ENCODE measurements around the gene FAR2. TPM values are rescaled to one million over a fixed set of nuclear protein-coding genes. Genes with fewer than 3 reads are reported as not detected.
"Not testable (repeated sequence)": the region's sequence is repeated elsewhere in the genome, so short reads cannot be mapped to it uniquely, and the experiment has no call there.

The FAR2 gene
- total RNA-seq, 4 donors from 2014 or later = 0.38 to 8.2 (median 2.6) TPM

DNA sequence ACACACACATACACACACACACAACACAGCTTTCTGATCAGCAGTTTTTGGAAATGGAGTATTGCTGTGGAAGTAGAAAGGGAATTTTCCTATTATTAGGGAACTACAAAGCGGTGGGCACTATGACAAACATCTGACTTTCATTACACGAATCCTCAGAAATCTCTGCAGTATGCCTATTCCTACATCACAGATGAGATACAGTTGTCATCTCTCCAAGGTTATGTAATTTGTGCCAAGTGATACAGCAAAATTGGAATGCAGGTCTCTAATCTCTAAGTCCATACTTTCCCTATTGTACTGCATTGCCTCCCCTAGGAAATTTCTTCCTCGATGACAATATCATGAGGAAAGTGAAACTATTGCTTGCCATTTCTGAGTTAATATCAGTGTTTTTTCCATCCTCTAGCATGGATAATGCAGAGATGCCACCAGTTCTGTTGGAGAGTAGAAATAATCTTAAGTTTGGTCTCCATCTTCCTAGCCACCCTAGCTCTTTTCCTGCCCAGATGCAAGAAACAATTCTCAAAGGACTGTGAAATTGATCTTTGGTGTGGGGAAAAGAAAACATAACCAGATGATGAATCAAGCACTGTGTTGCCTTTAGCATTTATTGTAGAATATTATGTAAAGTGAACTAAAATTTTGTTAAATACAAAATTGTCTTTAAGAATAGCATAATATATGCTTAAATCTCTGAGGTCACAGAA is 137.2 kb downstream of the FAR2 start:
- TF ChIP-seq, protein P1, sequence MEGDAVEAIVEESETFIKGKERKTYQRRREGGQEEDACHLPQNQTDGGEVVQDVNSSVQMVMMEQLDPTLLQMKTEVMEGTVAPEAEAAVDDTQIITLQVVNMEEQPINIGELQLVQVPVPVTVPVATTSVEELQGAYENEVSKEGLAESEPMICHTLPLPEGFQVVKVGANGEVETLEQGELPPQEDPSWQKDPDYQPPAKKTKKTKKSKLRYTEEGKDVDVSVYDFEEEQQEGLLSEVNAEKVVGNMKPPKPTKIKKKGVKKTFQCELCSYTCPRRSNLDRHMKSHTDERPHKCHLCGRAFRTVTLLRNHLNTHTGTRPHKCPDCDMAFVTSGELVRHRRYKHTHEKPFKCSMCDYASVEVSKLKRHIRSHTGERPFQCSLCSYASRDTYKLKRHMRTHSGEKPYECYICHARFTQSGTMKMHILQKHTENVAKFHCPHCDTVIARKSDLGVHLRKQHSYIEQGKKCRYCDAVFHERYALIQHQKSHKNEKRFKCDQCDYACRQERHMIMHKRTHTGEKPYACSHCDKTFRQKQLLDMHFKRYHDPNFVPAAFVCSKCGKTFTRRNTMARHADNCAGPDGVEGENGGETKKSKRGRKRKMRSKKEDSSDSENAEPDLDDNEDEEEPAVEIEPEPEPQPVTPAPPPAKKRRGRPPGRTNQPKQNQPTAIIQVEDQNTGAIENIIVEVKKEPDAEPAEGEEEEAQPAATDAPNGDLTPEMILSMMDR (IDR thresholded peaks at IDR 0.05) = no peak
- TF ChIP-seq POLR2A (IDR thresholded peaks at IDR 0.05) = no peak
- Histone ChIP-seq H3K9me3 (no peaks in the 10 kb centered on the region), H3K4me1 (no peaks in the 10 kb centered on the region), H3K4me3 (no peak overlapping the region), H3K27ac (no peak overlapping the region), H3K36me3 (no peaks in the 10 kb centered on the region), H3K27me3 (no peaks in the 10 kb centered on the region)
- intact Hi-C loops (cut with DNase I) = no loop called here
- no peak for DNase-seq
- 72 to 79% methylated on average over 3 of the region's 3 CpGs for WGBS, 2 donors

DNA sequence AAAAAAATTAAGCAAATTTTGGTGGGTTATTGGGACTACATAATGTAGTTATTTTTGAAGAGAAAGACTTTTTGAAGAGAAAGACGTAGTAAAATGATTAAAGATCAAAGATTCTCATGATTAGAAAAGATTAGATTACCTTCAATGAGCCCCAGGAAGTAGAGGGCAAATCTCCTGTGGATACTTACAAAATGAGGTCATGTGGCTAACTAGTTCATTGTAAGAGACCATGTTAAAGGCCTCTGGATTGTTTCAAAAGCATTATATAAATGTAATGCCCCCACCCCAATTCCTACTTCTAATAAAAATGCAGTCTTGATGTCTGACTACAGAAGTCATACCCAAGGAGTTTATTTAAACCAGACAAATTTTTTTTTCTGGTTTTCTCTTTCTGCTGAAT is 138.5 kb downstream of the FAR2 start:
- intact Hi-C loops (cut with DNase I) = no loop called here
- H3K36me3 ChIP-seq = no peaks in the 10 kb centered on the region
- H3K9me3 ChIP-seq = no peaks in the 10 kb centered on the region
- DNase-seq = no peak
- H3K27me3 ChIP-seq = no peaks in the 10 kb centered on the region
- no peaks in the 10 kb centered on the region for H3K4me1 ChIP-seq
- no peak overlapping the region for H3K27ac ChIP-seq
- WGBS, 2 donors = 67 to 70% methylated on average over 1 of the region's 1 CpG
- no peak for TF ChIP-seq POLR2A (IDR thresholded peaks at IDR 0.05)
- no peak overlapping the region for H3K4me3 ChIP-seq

DNA sequence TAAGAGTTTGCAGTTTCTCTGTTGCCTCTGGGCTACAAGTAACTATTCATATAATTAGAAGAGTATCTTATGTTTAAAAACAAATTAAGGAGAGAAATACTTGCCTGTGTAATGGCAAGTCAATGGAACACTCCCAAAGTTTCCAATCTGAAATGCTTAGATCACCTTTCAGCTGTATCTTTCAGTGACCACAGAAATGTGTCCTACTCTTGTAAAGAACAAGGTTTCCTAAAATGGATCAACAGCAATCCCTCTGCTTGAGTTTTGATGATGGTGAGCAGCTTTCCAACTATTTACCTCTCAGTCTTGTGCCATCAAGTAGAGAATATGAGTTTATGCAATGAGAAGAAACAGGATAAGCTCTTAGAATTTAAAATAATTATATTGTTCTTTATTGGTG is 139.0 kb downstream of the FAR2 start:
- intact Hi-C loops (cut with DNase I) = no loop called here
- Histone ChIP-seq H3K27ac (no peak overlapping the region), H3K4me3 (no peak overlapping the region), H3K36me3 (no peaks in the 10 kb centered on the region), H3K9me3 (no peaks in the 10 kb centered on the region), H3K4me1 (no peaks in the 10 kb centered on the region), H3K27me3 (no peaks in the 10 kb centered on the region)
- no peak for DNase-seq
- TF ChIP-seq POLR2A (IDR thresholded peaks at IDR 0.05) = no peak
- TF ChIP-seq, protein P1 (IDR thresholded peaks at IDR 0.05) = no peak

DNA sequence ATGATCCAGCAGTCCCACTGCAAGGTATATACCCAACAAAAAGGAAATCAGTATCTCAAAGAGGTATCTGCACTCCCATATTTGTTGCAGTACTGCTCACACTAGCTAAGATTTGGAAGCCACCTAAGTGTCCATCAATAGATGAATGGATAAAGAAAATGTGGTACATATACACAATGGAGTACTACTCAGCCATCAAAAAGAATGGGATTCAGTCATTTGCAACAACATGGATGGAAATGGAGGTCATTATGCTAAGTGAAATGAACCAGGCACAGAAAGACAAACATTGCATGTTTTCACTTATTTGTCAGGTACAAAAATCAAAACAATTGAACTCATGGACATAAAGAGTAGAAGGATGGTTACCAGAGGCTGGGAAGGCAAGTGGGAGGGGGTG is 141.4 kb downstream of the FAR2 start:
- H3K9me3 ChIP-seq; intact Hi-C loops (cut with DNase I); DNase-seq; H3K4me3 ChIP-seq; H3K4me1 ChIP-seq; H3K36me3 ChIP-seq; H3K27ac ChIP-seq; H3K27me3 ChIP-seq: not testable (repeated sequence)

DNA sequence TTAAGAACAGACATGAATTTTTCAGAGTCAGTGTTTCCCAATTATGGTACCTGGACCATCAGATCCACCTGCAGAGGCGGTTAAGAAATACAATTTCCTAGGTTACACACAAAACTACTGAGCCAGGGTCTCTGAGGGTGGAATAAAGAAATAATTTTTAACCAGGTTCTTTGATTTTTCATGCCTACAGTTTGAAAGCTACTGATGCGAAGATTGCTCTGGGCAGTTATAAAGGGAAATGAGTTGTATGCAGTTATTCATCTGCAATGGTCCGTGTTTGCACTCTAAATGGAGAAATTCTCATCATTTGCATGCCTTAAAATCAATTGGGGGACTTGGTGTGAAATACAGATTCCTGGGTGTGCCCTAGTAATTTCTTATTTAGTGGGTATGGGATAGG is 142.1 kb downstream of the FAR2 start:
- Histone ChIP-seq H3K4me3 (no peak overlapping the region), H3K9me3 (no peaks in the 10 kb centered on the region), H3K36me3 (no peaks in the 10 kb centered on the region), H3K27ac (no peak overlapping the region), H3K27me3 (no peaks in the 10 kb centered on the region), H3K4me1 (no peaks in the 10 kb centered on the region)
- 83 to 84% methylated on average over 3 of the region's 3 CpGs for WGBS, 2 donors
- no peak for DNase-seq
- TF ChIP-seq POLR2A (IDR thresholded peaks at IDR 0.05) = no peak
- TF ChIP-seq, protein P1 (IDR thresholded peaks at IDR 0.05) = no peak
- intact Hi-C loops (cut with DNase I) = no loop called here

DNA sequence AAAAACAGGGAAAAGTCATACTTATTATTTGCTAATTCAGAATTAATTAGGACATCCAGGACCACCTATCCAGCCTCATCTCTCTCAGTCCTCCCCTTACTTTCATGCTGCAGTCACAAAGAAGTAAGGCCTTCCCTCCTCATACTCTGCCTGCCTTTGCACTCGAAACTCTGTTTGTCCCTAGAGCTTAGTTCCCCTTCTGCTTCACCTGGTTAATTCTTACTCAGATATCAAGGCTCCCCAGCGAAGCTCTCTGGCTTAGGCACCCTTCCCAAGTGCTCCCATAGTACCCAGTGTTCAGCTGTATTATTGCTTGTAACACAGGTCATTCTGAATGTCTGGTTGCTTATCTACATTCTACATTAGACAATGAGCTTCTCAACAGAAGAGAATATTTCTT is 150.6 kb downstream of the FAR2 start:
- no peaks in the 10 kb centered on the region for H3K36me3 ChIP-seq
- intact Hi-C loops (cut with DNase I) = no loop called here
- no peak overlapping the region for H3K4me3 ChIP-seq
- H3K27me3 ChIP-seq = no peaks in the 10 kb centered on the region
- no peaks in the 10 kb centered on the region for H3K4me1 ChIP-seq
- H3K27ac ChIP-seq = no peak overlapping the region
- no peak for TF ChIP-seq POLR2A (IDR thresholded peaks at IDR 0.05)
- TF ChIP-seq, protein P1 (IDR thresholded peaks at IDR 0.05) = no peak
- no peaks in the 10 kb centered on the region for H3K9me3 ChIP-seq
- DNase-seq = no peak
- WGBS, 2 donors = 78 to 86% methylated on average over 2 of the region's 2 CpGs
